B cell (primary cell): ENCODE results near the gene C2CD4A. TPM values are rescaled to one million over a fixed set of nuclear protein-coding genes. Genes with fewer than 3 reads are reported as not detected.

ENCODE experiments used
- ATAC-seq: fragments of 200-7000 bp; cut with Tn5 transposase; one replicate; pipeline ENCODE4 v1.10.0; 2021; ENCODE audit warnings: low read depth, mild to moderate bottlenecking, moderate number of reproducible peaks, moderate library complexity
- CTCF ChIA-PET: fragments of 350-600 bp; sonication (Branson Sonifier 250); formaldehyde crosslinking; loops from one replicate; lab custom pipeline; 2021; ENCODE audit warnings: antibody characterized with exemption, inconsistent platforms; lab: Charles Lee
- POLR2A ChIA-PET: fragments of 350-600 bp; sonication (Branson Sonifier 250); formaldehyde crosslinking; loops from one replicate; lab custom pipeline; 2021; ENCODE audit warnings: antibody characterized with exemption; lab: Charles Lee
- DNase-seq: peaks from one replicate; pipeline ENCODE4 v3.0.0; 2013
- H2AFZ ChIP-seq: 2 replicates; pipeline ENCODE4 v1.6.1; 2012; ENCODE audit warnings: mild to moderate bottlenecking, low read depth, low read length; ENCODE audit not compliant: insufficient read depth, poor library complexity, severe bottlenecking
- H3K27ac ChIP-seq, 2 donors: 1 replicate in 1 of 2; 2 replicates in 1 of 2; pipeline ENCODE4 v1.5.1; 2012 to 2013; ENCODE audit warnings: low read length in 2 of 2, mild to moderate bottlenecking in 2 of 2, moderate library complexity in 1 of 2
- H3K27me3 ChIP-seq, 4 experiments: fragments of 200-600 bp in 1 of 4; sonication (generic) in 1 of 4; replicated peaks in 1 of 4; 1 replicate in 2 of 4; 2 replicates in 2 of 4; pipeline versions ENCODE4 v1.6.1 to v1.7.0; 2013 to 2016; ENCODE audit warnings: low read length in 3 of 4, mild to moderate bottlenecking in 2 of 4, mixed read lengths in 1 of 4, moderate library complexity in 1 of 4; ENCODE audit not compliant: insufficient read depth in 4 of 4, control insufficient read depth in 3 of 4; ENCODE audit errors: control extremely low read depth in 1 of 4
- H3K36me3 ChIP-seq, 2 experiments: replicated peaks in 1 of 2; 1 replicate in 1 of 2; 2 replicates in 1 of 2; pipeline versions ENCODE4 v1.6.1 to v1.7.1; 2013; ENCODE audit warnings: low read length in 1 of 2; ENCODE audit not compliant: insufficient read depth in 2 of 2, control insufficient read depth in 1 of 2; ENCODE audit errors: control extremely low read depth in 1 of 2, extremely low read depth in 1 of 2
- H3K4me1 ChIP-seq, 2 donors: fragments of 200-600 bp in 1 of 2; sonication (generic) in 1 of 2; 1 replicate in 1 of 2; 2 replicates in 1 of 2; pipeline versions ENCODE4 v1.5.1 to v1.6.1; 2013 to 2017; ENCODE audit warnings: low read length in 2 of 2; ENCODE audit not compliant: control insufficient read depth in 2 of 2, insufficient read depth in 2 of 2
- H3K4me2 ChIP-seq: replicated peaks from 2 replicates; pipeline ENCODE3; 2012; ENCODE audit warnings: mild to moderate bottlenecking, low read depth, low read length; ENCODE audit not compliant: poor library complexity, severe bottlenecking
- H3K4me3 ChIP-seq, 5 experiments: fragments of 200-600 bp in 1 of 5; sonication (generic) in 1 of 5; 1 replicate in 3 of 5; 2 replicates in 2 of 5; pipeline versions ENCODE4 v1.5.1 to v1.7.0; 2011 to 2016; ENCODE audit warnings: low read length in 4 of 5, mild to moderate bottlenecking in 4 of 5, low read depth in 2 of 5, control low read depth in 1 of 5, moderate library complexity in 1 of 5; ENCODE audit not compliant: insufficient read depth in 1 of 5; ENCODE audit errors: control extremely low read depth in 1 of 5, extremely low read depth in 1 of 5
- H3K79me2 ChIP-seq: fragments of 200-600 bp; sonication (generic); one replicate; pipeline ENCODE4 v1.6.0; 2016; ENCODE audit warnings: low read length; ENCODE audit not compliant: control insufficient read depth, insufficient read depth
- H3K9ac ChIP-seq: fragments of 200-600 bp; sonication (generic); 2 replicates; pipeline ENCODE4 v1.6.1; 2017; ENCODE audit warnings: mild to moderate bottlenecking, low read length, moderate library complexity
- H3K9me3 ChIP-seq, 3 donors: one replicate each; pipeline versions ENCODE4 v1.6.1 to v1.7.1; 2013; ENCODE audit warnings: low read length in 2 of 3; ENCODE audit not compliant: control insufficient read depth in 2 of 3, insufficient read depth in 1 of 3; ENCODE audit errors: control extremely low read depth in 1 of 3
- H4K20me1 ChIP-seq: 2 replicates; pipeline ENCODE4 v1.6.0; 2012; ENCODE audit warnings: mild to moderate bottlenecking, low read length; ENCODE audit not compliant: insufficient read depth, control insufficient read depth, poor library complexity, severe bottlenecking
- H3K27ac Mint-ChIP-seq: one replicate; pipeline ENCODE4 v1.8.0; 2021; ENCODE audit warnings: mixed read lengths
- H3K27me3 Mint-ChIP-seq: one replicate; pipeline ENCODE4 v1.8.0; 2021; ENCODE audit warnings: mixed read lengths
- H3K4me1 Mint-ChIP-seq: one replicate; pipeline ENCODE4 v1.8.0; 2021; ENCODE audit warnings: mixed read lengths
- H3K4me3 Mint-ChIP-seq: one replicate; pipeline ENCODE4 v1.8.0; 2021; ENCODE audit warnings: mixed read lengths
- H3K9me3 Mint-ChIP-seq: one replicate; pipeline ENCODE4 v1.8.0; 2022; ENCODE audit warnings: mixed read lengths; ENCODE audit not compliant: insufficient read depth
- CTCF ChIP-seq: fragments of 200-600 bp; IDR thresholded peaks from one replicate; pipeline ENCODE4 v1.8.0; 2022; ENCODE audit warnings: antibody characterized with exemption, mild to moderate bottlenecking
- EZH2 ChIP-seq: IDR thresholded peaks from 2 replicates; pipeline ENCODE4 v1.6.1; 2012; ENCODE audit warnings: borderline replicate concordance, low read depth, mild to moderate bottlenecking, moderate library complexity, low read length; ENCODE audit not compliant: insufficient read depth, poor library complexity, severe bottlenecking
- WGBS: methylation state at CpG from one replicate; pipeline ENCODE4 v1.1.5; 2013; ENCODE audit warnings: missing lambda C conversion rate; ENCODE audit not compliant: insufficient coverage; 5-methylcytosine and 5-hydroxymethylcytosine counted together
- intact Hi-C: fragments of 100-400 bp; cut with micrococcal nuclease; formaldehyde crosslinking; loops from one replicate; pipeline ENCODE4 v1.10.0; 2022
- polyA plus RNA-seq: library from polyadenylated mRNA; depleted of rRNA; stranded (reverse); fragments of >200 nt; gene quantifications from 2 replicates; pipeline ENCODE4 v1.2.3, GENCODE V29; 2012
- total RNA-seq, 2 donors: library from RNA; stranded (reverse); fragments of 120-200 nt in 1 of 2; gene quantifications; 1 replicate in 1 of 2; 2 replicates in 1 of 2; pipeline versions ENCODE4 v1.2.3 to v1.2.4, GENCODE V29; 2013 to 2022

Gene C2CD4A
- total and polyA plus RNA-seq, 2 donors (not counting 1 experiment from before 2014, with no cell fraction given): not detected

- ChIA-PET CTCF (interaction anchor here (0.9 to 3.8 kb wide), 12 partner anchors 9 to 193 kb away, joined by 3 to 37 read pairs (median 4); no protein-coding TSS in a partner anchor), POLR2A (interaction anchor here (1.2 kb wide), 1 partner anchor 34 kb away, joined by 4 read pairs; no protein-coding TSS in a partner anchor)
- peaks cover 15 to 21% of the 10 kb centered on the region in 2 donors for H3K4me1 ChIP-seq
- H4K20me1 ChIP-seq: peaks cover 1% of the 10 kb centered on the region
- H3K36me3 ChIP-seq: peaks cover 0 to 8% of the 10 kb centered on the region in 2 experiments
- Mint-ChIP-seq H3K27me3 (peaks cover 10% of the 10 kb centered on the region), H3K4me1 (peaks cover 36% of the 10 kb centered on the region), H3K9me3 (no peaks in the 10 kb centered on the region), H3K27ac (peak overlapping the region; percentile 98), H3K4me3 (peak overlapping the region; percentile 96)
- H2AFZ ChIP-seq: peak overlapping the region; percentile 88
- ATAC-seq (peak; percentile 4), DNase-seq (no peak)
- peaks cover 0 to 7% (median 3%) of the 10 kb centered on the region in 4 experiments for H3K27me3 ChIP-seq
- H3K9ac ChIP-seq: peak overlapping the region; percentile 96
- TF ChIP-seq EZH2 (no peak), CTCF (no peak)
- 0% methylated on average over 2 of the region's 12 CpGs for WGBS
- H3K4me3 ChIP-seq: peak overlapping the region; percentile 66 to 99 (median 93)
- intact Hi-C loops: loop anchor here (1.0 to 10.0 kb wide), 4 partner anchors 7 to 1061 kb away; partner anchors contain the start of gene LACTB
- H3K27ac ChIP-seq: peak overlapping the region; percentile 94 to 95
- H3K9me3 ChIP-seq: no peaks in the 10 kb centered on the region
- H3K79me2 ChIP-seq: peaks cover 41% of the 10 kb centered on the region
- H3K4me2 ChIP-seq: peak overlapping the region; percentile 84
These were observed 5.9 kb upstream of the C2CD4A start for GRCh38 chr15:62060896-62061280.
